Inferior parietal cortex (tissue), 1 donor: ENCODE data around the gene GXYLT2.

Experiments
- DNase-seq: peaks from one replicate; pipeline ENCODE4 v3.0.0-alpha.2; 2016; ENCODE audit errors: extremely low spot score

Gene GXYLT2

GRCh38 chr3:73018298-73018697 lies 130.5 kb downstream of the GXYLT2 start:
- no peak for DNase-seq

GRCh38 chr3:73018790-73019441 lies 131.1 kb downstream of the GXYLT2 start:
- DNase-seq = no peak

DNA sequence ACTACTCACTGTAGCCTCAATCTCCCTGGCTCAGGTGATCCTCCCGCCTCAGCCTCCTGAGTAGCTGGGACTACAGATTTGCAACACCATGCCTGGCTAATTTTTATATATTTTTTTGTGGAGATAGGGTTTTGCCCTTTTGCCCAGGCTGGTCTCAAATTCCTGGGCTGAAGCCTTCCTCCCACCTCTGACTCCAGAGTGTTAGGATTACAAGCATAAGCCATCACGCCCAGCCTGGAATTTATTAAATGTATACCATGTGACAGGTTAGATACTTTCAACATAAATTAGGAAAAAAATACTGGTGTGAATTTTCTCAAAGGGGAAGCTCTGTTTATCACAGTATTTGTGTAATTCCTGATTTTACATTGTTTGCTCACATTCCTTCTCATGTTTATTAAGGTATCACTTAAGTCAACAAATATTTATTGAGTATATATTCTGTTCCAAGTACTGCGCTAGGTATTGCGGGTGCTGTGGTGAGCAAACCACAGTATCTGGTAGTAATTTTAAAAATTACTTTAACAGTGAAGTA lies 133.5 kb downstream of the GXYLT2 start:
- DNase-seq = no peak

- DNase-seq = no peak
Measured at GRCh38 chr3:73024836-73025235, 137.0 kb downstream of the GXYLT2 start.

GRCh38 chr3:73026111-73026759 lies 138.4 kb downstream of the GXYLT2 start:
- peak; percentile 47 for DNase-seq
